Fibroblast of mammary gland (primary cell): ENCODE results near the gene ST6GAL1.

Source experiments
- DNase-seq: peaks from one replicate; pipeline ENCODE4 v3.0.0-alpha.2; 2010; ENCODE audit warnings: low read depth
- H3K4me3 ChIP-seq: 2 replicates; pipeline ENCODE4 v1.5.1; 2011; ENCODE audit warnings: low read depth, mild to moderate bottlenecking, low read length, moderate library complexity; ENCODE audit not compliant: control insufficient read depth
- CTCF ChIP-seq: conservative IDR thresholded peaks from 2 replicates; pipeline ENCODE4 v1.5.1; 2011; ENCODE audit warnings: low read depth, low read length, inconsistent platforms; ENCODE audit not compliant: control insufficient read depth, insufficient read depth

ST6GAL1 gene

GRCh38 chr3:187041362-187042307 is 111.3 kb downstream of the ST6GAL1 start:
- no peak for TF ChIP-seq CTCF
- H3K4me3 ChIP-seq: no peak overlapping the region
- no peak for DNase-seq

- TF ChIP-seq CTCF: no peak
- DNase-seq: no peak
- no peak overlapping the region for H3K4me3 ChIP-seq
These were observed 112.0 kb downstream of the ST6GAL1 start for GRCh38 chr3:187042346-187042745.

- no peak for TF ChIP-seq CTCF
- H3K4me3 ChIP-seq: no peak overlapping the region
- DNase-seq: no peak
These were observed 112.6 kb downstream of the ST6GAL1 start for GRCh38 chr3:187042874-187043458.

GRCh38 chr3:187044206-187044605 is 113.9 kb downstream of the ST6GAL1 start:
- TF ChIP-seq CTCF: no peak
- no peak for DNase-seq
- no peak overlapping the region for H3K4me3 ChIP-seq

GRCh38 chr3:187044867-187045552 is 114.7 kb downstream of the ST6GAL1 start:
- peak; percentile 7 for DNase-seq

More at GRCh38 chr3:187044867-187045552, 114.7 kb downstream of the ST6GAL1 start:
- TF ChIP-seq CTCF: peak; percentile 23
- H3K4me3 ChIP-seq: no peak overlapping the region
